Measurements from ENCODE around the gene MECP2.

Gene MECP2

DNA sequence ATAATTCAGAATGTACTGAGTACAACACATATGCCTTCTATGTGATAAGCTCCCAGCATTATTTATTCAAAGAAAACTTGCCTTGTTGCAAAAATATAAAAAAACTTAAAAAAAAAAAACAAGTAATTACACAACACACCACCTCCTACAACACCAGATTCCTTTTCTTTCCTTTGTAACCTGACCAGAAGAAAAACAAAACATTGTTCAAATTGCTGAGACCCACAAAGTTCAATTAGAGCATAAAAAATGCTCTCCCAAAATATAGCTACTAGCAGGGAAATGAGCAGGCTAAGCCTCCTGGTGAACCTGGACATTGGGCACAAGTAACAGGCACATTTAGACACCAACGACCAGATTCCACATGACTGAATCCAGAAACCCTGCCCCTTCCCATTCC lies 38.3 kb downstream of the MECP2 start:
- no peak for DNase-seq

- DNase-seq: no peak
Observed at GRCh38 chrX:154058214-154058997, 39.1 kb downstream of the MECP2 start.

DNA sequence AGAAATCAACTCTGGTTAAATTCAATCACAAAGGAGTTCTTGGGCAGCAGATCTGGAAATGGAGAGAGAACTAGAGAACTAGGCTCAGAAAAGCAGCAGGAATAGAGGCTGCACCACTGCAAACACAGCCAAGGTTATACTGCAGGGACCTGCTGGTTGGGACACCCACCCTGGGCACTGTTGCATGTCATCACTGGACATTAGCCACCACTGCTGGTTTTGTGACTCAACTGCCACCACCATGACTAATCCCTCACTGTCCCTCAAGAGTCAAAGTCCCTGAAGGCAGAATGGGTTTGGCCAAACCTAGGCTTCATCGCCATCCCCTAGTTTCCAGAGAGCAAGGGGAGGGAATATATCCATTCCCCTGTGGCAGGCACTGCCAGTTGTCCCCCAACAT lies 39.7 kb downstream of the MECP2 start:
- no peak for DNase-seq

- DNase-seq: no peak
Observed at GRCh38 chrX:154056770-154057241, 40.7 kb downstream of the MECP2 start.

DNA sequence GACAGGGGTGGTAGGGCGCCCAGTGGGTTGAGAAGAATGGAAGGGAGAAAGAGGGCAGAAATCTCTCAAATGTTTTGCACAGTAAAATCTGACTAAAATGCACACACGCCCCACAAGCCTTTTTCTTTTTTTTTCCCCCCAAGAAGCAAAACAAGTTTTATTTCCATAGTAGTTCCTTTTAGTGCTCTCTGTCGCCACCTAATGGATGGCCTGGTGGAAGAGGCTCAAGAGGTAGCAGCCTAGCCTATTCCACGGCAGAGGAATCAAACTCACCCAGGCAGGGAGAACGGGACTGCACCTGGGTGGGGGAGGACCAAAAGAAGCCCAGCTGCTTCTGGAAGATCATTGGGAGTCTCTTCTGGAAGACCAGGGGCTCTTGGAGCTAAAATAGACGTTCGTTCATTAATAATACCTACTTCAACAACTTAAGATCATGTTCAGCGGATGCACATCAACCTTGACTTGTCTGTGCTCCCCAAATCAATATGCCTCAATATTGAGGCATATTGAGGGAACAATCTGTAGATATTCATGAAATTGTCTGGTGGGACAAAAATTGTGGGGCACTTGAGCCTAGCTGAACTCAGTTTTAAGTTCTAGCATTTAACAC lies 46.2 kb downstream of the MECP2 start:
- peak; percentile 20 to 37 for DNase-seq

GRCh38 chrX:154050113-154050495 lies 47.4 kb downstream of the MECP2 start:
- no peak for DNase-seq

- DNase-seq: no peak
Observed at GRCh38 chrX:154049209-154050112, 48.1 kb downstream of the MECP2 start.

- DNase-seq: no peak
Observed at GRCh38 chrX:154048398-154048797, 49.1 kb downstream of the MECP2 start.

DNA sequence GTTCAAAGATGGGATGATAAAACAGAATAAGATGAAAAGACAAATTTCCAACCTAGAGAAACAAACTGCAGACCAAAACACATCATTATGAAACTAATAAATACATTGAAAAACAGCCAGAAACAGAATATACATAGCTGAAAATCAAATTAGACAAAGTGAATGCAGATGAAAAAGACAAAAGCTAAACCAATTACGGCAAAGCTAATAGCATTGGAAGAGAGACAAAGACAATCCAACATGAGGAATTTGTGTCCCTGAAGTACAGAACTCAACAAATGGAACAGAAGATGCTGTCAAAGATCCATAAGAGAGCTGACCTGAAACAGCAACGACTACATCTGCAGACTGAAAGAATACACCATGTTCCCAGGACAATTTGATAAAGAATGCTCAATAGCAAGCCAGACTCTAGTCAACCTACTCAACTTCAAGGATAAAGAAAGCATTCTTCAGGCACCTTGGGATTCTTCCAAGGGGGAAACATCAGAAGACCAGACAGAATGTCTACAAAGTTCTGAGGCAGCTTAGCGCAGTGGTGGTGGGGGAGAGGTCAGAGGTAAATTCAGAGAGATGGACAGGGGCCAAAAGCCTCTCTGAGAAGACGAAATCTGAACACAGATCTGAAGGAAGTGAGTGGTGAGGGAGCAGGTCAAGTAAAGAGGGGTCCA lies 50.4 kb downstream of the MECP2 start:
- DNase-seq: no peak

GRCh38 chrX:154046031-154046781 lies 51.3 kb downstream of the MECP2 start:
- peak in 1 of 2 donors; percentile 41 for DNase-seq

DNA sequence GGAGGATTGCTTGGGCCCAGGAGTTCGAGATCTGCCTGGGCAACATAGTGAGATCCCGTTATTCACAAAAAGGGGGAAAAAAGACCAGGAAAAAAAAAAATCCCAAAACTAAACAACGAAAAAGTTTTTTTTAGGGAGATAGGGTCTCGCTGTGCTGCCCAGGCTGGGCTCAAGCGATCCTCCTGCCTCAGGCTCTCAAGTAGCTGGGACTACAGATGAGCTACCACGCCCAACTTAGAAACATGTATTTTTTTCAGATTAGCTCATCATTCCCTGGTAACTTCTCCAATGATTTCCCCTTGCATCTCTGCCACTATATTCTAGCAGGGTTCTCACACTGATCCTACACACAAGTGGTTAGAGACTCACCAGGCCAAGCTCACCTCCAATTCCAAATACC lies 53.4 kb downstream of the MECP2 start:
- no peak for DNase-seq

DNA sequence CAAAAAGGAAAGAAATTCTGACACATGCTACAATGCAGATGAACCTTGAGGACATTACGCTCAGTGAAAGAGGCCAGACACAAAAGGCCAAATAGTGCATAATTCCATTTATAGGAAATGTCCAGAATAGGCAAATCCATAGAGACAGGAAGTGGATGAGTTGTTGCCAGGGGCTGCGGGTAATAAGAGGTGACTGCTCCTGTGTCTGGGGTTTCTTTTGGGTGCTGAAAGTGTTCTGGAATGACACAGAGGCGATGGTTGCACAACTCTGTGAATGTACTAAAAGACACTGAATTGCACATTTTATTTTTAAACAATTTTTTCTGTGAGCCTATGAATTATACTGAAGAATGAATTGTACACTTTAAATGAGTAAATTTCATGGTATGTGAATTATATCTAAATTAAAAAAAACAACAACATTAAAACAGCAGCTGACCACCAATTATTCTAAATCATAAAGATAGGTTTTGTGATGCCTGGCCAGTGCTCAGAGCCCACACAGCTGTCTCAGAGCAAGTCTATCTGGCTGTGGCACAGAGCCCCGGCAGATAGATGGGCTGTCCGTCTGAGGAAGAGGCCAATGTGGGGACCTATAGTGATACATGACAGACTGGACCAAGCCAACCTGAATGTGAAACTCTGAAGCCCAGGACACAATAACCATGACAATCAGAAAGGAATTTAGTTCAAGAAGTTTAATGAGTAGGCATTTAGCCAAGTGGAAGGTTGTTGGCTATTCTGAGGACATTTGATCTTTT lies 54.3 kb downstream of the MECP2 start:
- no peak for DNase-seq

GRCh38 chrX:154040863-154041262 lies 56.7 kb downstream of the MECP2 start:
- no peak for DNase-seq

DNA sequence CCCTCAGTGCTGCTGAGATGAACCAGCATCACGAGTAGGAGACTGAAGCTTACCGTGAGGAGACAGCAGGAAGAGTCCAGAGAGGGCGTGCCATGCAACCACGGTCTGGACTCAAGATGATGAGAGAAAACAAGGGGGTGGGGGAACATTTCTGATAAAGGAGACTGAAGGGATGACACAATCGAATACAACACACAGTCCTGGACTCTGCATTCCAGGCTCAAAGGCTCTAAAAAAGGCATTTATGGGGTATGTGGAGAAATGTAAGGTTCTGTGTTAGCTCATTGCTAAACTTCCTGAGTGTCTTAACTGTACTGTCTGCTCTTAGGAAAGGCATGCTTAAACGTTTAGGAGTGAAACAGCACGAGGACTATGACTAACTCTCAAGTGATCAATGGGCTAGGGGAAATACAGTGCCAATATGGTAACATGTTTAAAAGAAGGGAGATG lies 57.2 kb downstream of the MECP2 start:
- no peak for DNase-seq

DNA sequence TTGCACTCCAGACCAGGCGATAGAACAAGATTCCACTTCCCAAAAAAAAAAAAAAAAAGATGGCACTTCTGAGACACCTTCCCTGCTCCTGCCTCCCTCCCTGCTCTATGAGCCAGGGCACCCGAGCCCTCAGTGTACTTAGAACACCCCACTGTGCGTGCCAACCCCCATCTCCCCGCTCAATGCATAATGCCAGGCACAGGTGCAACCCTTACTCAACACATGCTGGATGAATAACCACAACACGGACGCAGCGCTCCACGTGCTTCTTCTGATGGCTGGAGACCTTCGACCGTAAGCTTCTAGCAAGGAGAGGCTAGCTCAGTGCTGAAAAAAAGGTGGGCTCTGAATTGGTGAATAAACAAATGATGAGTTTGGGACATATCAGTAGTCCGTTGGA lies 57.9 kb downstream of the MECP2 start:
- no peak for DNase-seq

GRCh38 chrX:154038656-154039055 lies 58.9 kb downstream of the MECP2 start:
- no peak for DNase-seq

GRCh38 chrX:154037754-154038153 lies 59.8 kb downstream of the MECP2 start:
- DNase-seq: no peak

GRCh38 chrX:154036513-154036912 lies 61.0 kb downstream of the MECP2 start:
- no peak for DNase-seq

- DNase-seq: no peak
Observed at GRCh38 chrX:154033848-154034247, 63.7 kb downstream of the MECP2 start.

- DNase-seq: no peak
Observed at GRCh38 chrX:154032653-154033052, 64.9 kb downstream of the MECP2 start.

DNA sequence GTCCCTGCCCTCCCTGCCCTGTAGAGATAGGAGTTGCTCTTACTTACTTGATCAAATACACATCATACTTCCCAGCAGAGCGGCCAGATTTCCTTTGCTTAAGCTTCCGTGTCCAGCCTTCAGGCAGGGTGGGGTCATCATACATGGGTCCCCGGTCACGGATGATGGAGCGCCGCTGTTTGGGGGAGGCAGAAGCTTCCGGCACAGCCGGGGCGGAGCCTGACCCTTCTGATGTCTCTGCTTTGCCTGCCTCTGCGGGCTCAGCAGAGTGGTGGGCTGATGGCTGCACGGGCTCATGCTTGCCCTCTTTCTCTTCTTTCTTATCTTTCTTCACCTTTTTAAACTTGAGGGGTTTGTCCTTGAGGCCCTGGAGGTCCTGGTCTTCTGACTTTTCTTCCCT lies 65.4 kb downstream of the MECP2 start:
- no peak for DNase-seq

Data from hippocampal formation (tissue), 2 donors.